Neuronal stem cell (in vitro differentiated cells): Measurements from ENCODE around the gene SSC5D.

Source experiments
- DNase-seq: peaks from one replicate; pipeline ENCODE4 v3.0.0-alpha.2; 2013; ENCODE audit warnings: low spot score
- H2AFZ ChIP-seq: one replicate; pipeline ENCODE4 v1.6.1; 2013; ENCODE audit warnings: mild to moderate bottlenecking, low read length, inconsistent platforms
- H2AK5ac ChIP-seq: 2 replicates; pipeline ENCODE4 v1.6.1; 2013; ENCODE audit warnings: low read depth, mild to moderate bottlenecking, inconsistent platforms, low read length, moderate library complexity, mixed read lengths
- H2BK120ac ChIP-seq: 2 replicates; pipeline ENCODE4 v1.6.1; 2013; ENCODE audit warnings: low read depth, mild to moderate bottlenecking, inconsistent platforms, low read length, moderate library complexity, mixed read lengths
- H2BK12ac ChIP-seq: one replicate; pipeline ENCODE4 v1.6.1; 2013; ENCODE audit warnings: low read length, inconsistent platforms
- H2BK15ac ChIP-seq: 2 replicates; pipeline ENCODE4 v1.6.1; 2013; ENCODE audit warnings: mild to moderate bottlenecking, low read length, inconsistent platforms, mixed read lengths
- H2BK5ac ChIP-seq: one replicate; pipeline ENCODE4 v1.6.1; 2013; ENCODE audit warnings: inconsistent platforms, mild to moderate bottlenecking, low read length, moderate library complexity
- H3K14ac ChIP-seq: one replicate; pipeline ENCODE4 v1.6.1; 2013; ENCODE audit warnings: low read length, inconsistent platforms
- H3K18ac ChIP-seq: 2 replicates; pipeline ENCODE4 v1.6.1; 2013; ENCODE audit warnings: low read length, inconsistent platforms
- H3K23ac ChIP-seq: 2 replicates; pipeline ENCODE4 v1.6.1; 2013; ENCODE audit warnings: low read depth, mild to moderate bottlenecking, mixed read lengths, low read length, inconsistent platforms; ENCODE audit not compliant: poor library complexity
- H3K27ac ChIP-seq: replicated peaks from 3 replicates; pipeline ENCODE4 v1.5.1; 2013; ENCODE audit warnings: low read length, inconsistent platforms
- H3K27me3 ChIP-seq, 3 experiments: 2 replicates each; pipeline ENCODE4 v1.6.1; 2013; ENCODE audit warnings: low read length in 3 of 3, mild to moderate bottlenecking in 2 of 3, inconsistent platforms in 1 of 3, low read depth in 1 of 3, mixed read lengths in 1 of 3, moderate library complexity in 1 of 3; ENCODE audit not compliant: control insufficient read depth in 3 of 3, insufficient read depth in 3 of 3
- H3K36me3 ChIP-seq, 2 donors: replicated peaks in 1 of 2; 2 replicates each; pipeline ENCODE4 v1.6.1; 2013; ENCODE audit warnings: low read length in 2 of 2; ENCODE audit not compliant: control insufficient read depth in 2 of 2, insufficient read depth in 2 of 2
- H3K4ac ChIP-seq: 2 replicates; pipeline ENCODE4 v1.6.1; 2013; ENCODE audit warnings: inconsistent platforms, mild to moderate bottlenecking, low read length, moderate library complexity
- H3K4me1 ChIP-seq, 2 donors: 1 replicate in 1 of 2; 2 replicates in 1 of 2; pipeline ENCODE4 v1.6.1; 2013; ENCODE audit warnings: low read length in 2 of 2, low read depth in 1 of 2; ENCODE audit not compliant: control insufficient read depth in 2 of 2, insufficient read depth in 1 of 2
- H3K4me2 ChIP-seq: one replicate; pipeline ENCODE4 v1.6.1; 2013; ENCODE audit warnings: mild to moderate bottlenecking, low read length, inconsistent platforms; ENCODE audit not compliant: insufficient read depth, poor library complexity, severe bottlenecking
- H3K4me3 ChIP-seq, 2 donors: 2 replicates each; pipeline ENCODE4 v1.5.1; 2013; ENCODE audit warnings: low read length in 2 of 2, mild to moderate bottlenecking in 2 of 2, inconsistent platforms in 1 of 2, moderate library complexity in 1 of 2
- H3K79me1 ChIP-seq: one replicate; pipeline ENCODE4 v1.6.1; 2013; ENCODE audit warnings: low read depth, mild to moderate bottlenecking, inconsistent platforms, low read length, moderate library complexity
- H3K9ac ChIP-seq: one replicate; pipeline ENCODE4 v1.6.1; 2013; ENCODE audit warnings: mild to moderate bottlenecking, low read depth, low read length, inconsistent platforms; ENCODE audit not compliant: poor library complexity
- H3K9me3 ChIP-seq, 2 donors: replicated peaks in 1 of 2; 2 replicates each; pipeline versions ENCODE3 to v1.6.1; 2013; ENCODE audit warnings: low read length in 2 of 2, mild to moderate bottlenecking in 2 of 2, inconsistent platforms in 1 of 2, low read depth in 1 of 2, mixed read lengths in 1 of 2, moderate library complexity in 1 of 2; ENCODE audit not compliant: control insufficient read depth in 2 of 2, insufficient read depth in 1 of 2
- H4K8ac ChIP-seq: one replicate; pipeline ENCODE4 v1.6.1; 2013; ENCODE audit warnings: low read depth, mild to moderate bottlenecking, inconsistent platforms, low read length, moderate library complexity
- H4K91ac ChIP-seq: one replicate; pipeline ENCODE4 v1.6.1; 2013; ENCODE audit warnings: low read length, low read depth, mild to moderate bottlenecking, inconsistent platforms; ENCODE audit not compliant: poor library complexity
- WGBS, 2 donors: extraction: QIAGEN DNeasy Blood & Tissue Kit; methylation state at CpG; one replicate each; pipeline ENCODE4 v1.1.7; 2013; ENCODE audit warnings: missing lambda C conversion rate in 2 of 2, mixed read lengths in 1 of 2; ENCODE audit not compliant: insufficient read length in 2 of 2, insufficient replicate concordance in 1 of 2; ENCODE audit errors: extremely low coverage in 2 of 2; 5-methylcytosine and 5-hydroxymethylcytosine counted together

The SSC5D gene

GRCh38 chr19:55563261-55563690 is 75.0 kb downstream of the SSC5D start:
- H3K4ac ChIP-seq: no peak overlapping the region
- no peak overlapping the region for H3K4me3 ChIP-seq
- no peak overlapping the region for H4K91ac ChIP-seq
- no peaks in the 10 kb centered on the region for H3K27me3 ChIP-seq
- H3K14ac ChIP-seq: no peak overlapping the region
- no peak overlapping the region for H3K4me2 ChIP-seq
- no peak overlapping the region for H2BK12ac ChIP-seq
- no peaks in the 10 kb centered on the region for H3K79me1 ChIP-seq
- H3K27ac ChIP-seq: no peak overlapping the region
- no peaks in the 10 kb centered on the region for H3K36me3 ChIP-seq
- H2AFZ ChIP-seq: peak overlapping the region; percentile 45
- H3K9ac ChIP-seq: no peak overlapping the region
- no peak overlapping the region for H3K23ac ChIP-seq
- no peak overlapping the region for H2BK5ac ChIP-seq
- H3K4me1 ChIP-seq: peaks cover 0 to 3% of the 10 kb centered on the region in 2 donors
- H2BK15ac ChIP-seq: no peak overlapping the region
- DNase-seq: no peak
- WGBS, 2 donors: no CpG with 5 or more reads among the region's 12 CpGs
- no peak overlapping the region for H2BK120ac ChIP-seq
- no peak overlapping the region for H4K8ac ChIP-seq
- no peak overlapping the region for H2AK5ac ChIP-seq
- no peaks in the 10 kb centered on the region for H3K9me3 ChIP-seq
- peak overlapping the region; percentile 15 for H3K18ac ChIP-seq

GRCh38 chr19:55566823-55567222 is 78.6 kb downstream of the SSC5D start:
- H3K4ac ChIP-seq: peak overlapping the region; percentile 86
- no CpG with 5 or more reads among the region's 9 CpGs for WGBS, 2 donors
- no peak for DNase-seq
- H3K4me2 ChIP-seq: no peak overlapping the region
- no peak overlapping the region for H3K4me3 ChIP-seq
- no peak overlapping the region for H2BK120ac ChIP-seq
- no peak overlapping the region for H2AK5ac ChIP-seq
- no peak overlapping the region for H2BK5ac ChIP-seq
- no peak overlapping the region for H4K91ac ChIP-seq
- peaks cover 0 to 3% of the 10 kb centered on the region in 2 donors for H3K4me1 ChIP-seq
- H3K27me3 ChIP-seq: no peaks in the 10 kb centered on the region
- no peak overlapping the region for H3K23ac ChIP-seq
- no peaks in the 10 kb centered on the region for H3K36me3 ChIP-seq
- no peak overlapping the region for H3K18ac ChIP-seq
- peaks cover 0 to 2% of the 10 kb centered on the region in 2 donors for H3K9me3 ChIP-seq
- H2BK12ac ChIP-seq: peak overlapping the region; percentile 98
- peak overlapping the region; percentile 19 for H2AFZ ChIP-seq
- no peak overlapping the region for H2BK15ac ChIP-seq
- H3K27ac ChIP-seq: no peak overlapping the region
- H4K8ac ChIP-seq: no peak overlapping the region
- no peak overlapping the region for H3K9ac ChIP-seq
- no peak overlapping the region for H3K14ac ChIP-seq
- H3K79me1 ChIP-seq: no peaks in the 10 kb centered on the region

- Histone ChIP-seq H3K4me1 (peaks cover 0 to 3% of the 10 kb centered on the region in 2 donors), H3K23ac (no peak overlapping the region), H3K27ac (no peak overlapping the region), H2AFZ (no peak overlapping the region), H2BK5ac (no peak overlapping the region), H3K4me2 (no peak overlapping the region), H3K9ac (no peak overlapping the region), H4K91ac (no peak overlapping the region), H2AK5ac (no peak overlapping the region), H2BK120ac (no peak overlapping the region), H3K4ac (no peak overlapping the region), H3K79me1 (no peaks in the 10 kb centered on the region), H3K14ac (no peak overlapping the region), H3K36me3 (no peaks in the 10 kb centered on the region), H2BK15ac (no peak overlapping the region), H3K18ac (no peak overlapping the region), H3K27me3 (no peaks in the 10 kb centered on the region), H4K8ac (no peak overlapping the region), H2BK12ac (no peak overlapping the region), H3K4me3 (no peak overlapping the region), H3K9me3 (peaks cover 0 to 2% of the 10 kb centered on the region in 2 donors)
- no peak for DNase-seq
Observed at GRCh38 chr19:55567708-55568328, 79.6 kb downstream of the SSC5D start.
